Renal cortex interstitium (tissue), 11 donors: ENCODE data around the gene MTPN. TPM values are rescaled to one million over a fixed set of nuclear protein-coding genes. Genes with fewer than 3 reads are reported as not detected.

ENCODE experiments used
- DNase-seq, 11 donors: peaks; one replicate each; pipeline ENCODE4 v3.0.0-alpha.2; 2013; ENCODE audit warnings: low read depth in 9 of 11, low spot score in 4 of 11; ENCODE audit errors: extremely low read depth in 1 of 11
- polyA plus RNA-seq, 3 donors: library from polyadenylated mRNA; unstranded; fragments of 120-200 nt; gene quantifications; one replicate each; pipeline ENCODE4 v1.2.1, GENCODE V29; 2013; ENCODE audit not compliant: insufficient read length in 3 of 3

The MTPN gene
- polyA plus RNA-seq, 3 donors: 147 to 165 (median 152) TPM

DNA sequence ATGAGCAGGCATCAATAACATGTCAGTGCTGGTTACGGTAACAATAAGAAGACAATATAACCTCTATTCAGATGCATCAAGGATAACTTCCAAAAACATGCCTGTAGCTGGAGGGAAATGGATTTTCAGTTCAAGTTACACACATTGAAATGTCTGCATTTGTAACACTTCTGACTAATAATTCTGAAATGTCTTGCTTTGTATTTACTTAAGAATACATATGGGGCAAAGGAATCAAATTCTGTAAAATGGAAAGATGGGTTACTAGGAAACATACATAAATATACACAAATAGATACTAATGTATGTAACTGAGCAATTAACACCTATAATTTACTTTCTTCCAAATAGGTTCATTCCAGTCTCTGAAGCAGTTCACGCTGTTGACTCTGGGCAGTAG lies 18.6 kb upstream of the MTPN start:
- no peak for DNase-seq

DNA sequence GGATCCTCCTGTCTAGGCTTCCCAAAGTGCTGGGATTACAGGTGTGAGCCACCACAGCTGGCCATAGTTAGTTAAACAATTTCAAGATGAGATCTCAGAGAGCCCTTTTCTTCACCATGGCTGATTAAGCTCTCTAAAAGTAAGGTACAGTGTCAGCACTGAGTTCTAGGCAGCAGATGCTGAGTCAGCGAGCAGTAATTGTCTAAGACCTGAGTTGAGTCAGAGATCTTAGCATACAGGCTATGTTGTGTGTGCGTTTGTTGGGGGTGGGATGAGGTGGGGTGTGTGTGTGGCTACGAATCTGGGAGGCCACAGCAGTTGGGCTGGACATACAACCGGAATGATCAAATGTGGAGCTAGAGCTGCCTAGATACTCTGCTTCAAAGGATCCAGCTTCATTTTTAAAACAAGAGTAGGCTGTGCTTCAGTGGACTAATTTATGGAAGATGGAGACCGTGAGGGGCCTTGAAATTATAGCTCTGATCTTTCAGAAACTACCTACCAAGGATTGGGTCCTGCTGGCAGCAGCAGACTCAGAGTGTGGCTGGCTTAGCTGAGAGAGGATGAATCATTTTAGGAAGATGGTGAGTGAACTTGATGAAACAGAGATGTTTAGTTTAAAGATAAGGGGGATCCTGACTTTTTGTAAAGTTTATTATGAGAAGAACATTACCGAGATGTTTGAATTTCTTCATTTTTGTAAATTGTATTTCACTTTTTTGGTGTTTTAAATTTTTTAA lies 17.5 kb upstream of the MTPN start:
- DNase-seq: no peak

GRCh38 chr7:135993950-135994349 lies 16.8 kb upstream of the MTPN start:
- no peak for DNase-seq

DNA sequence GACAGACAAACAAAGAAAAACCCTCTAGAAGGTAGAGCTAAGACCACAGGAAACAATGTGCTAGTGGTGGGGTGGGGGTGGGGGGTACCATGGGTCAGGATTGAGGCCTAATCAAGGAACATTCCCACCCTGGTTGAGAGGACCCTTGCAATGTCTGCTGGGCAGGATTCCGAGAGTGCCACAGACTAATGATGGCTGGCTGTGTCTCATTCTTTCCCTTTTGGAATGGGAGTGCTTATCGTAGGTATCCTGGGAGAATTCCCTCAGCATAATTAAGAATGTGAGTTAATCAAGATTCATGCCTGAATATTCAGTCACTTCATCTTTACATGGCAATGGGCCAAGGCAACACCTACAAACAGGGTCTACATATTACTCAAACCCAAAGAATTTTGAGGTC lies 14.7 kb upstream of the MTPN start:
- no peak for DNase-seq

- DNase-seq: no peak
These were observed 14.2 kb upstream of the MTPN start for GRCh38 chr7:135991322-135991721.

GRCh38 chr7:135990258-135990657 lies 13.1 kb upstream of the MTPN start:
- no peak for DNase-seq

- no peak for DNase-seq
These were observed 4.9 kb upstream of the MTPN start for GRCh38 chr7:135981958-135982646.

GRCh38 chr7:135980665-135981180 lies 3.6 kb upstream of the MTPN start:
- DNase-seq: no peak

DNA sequence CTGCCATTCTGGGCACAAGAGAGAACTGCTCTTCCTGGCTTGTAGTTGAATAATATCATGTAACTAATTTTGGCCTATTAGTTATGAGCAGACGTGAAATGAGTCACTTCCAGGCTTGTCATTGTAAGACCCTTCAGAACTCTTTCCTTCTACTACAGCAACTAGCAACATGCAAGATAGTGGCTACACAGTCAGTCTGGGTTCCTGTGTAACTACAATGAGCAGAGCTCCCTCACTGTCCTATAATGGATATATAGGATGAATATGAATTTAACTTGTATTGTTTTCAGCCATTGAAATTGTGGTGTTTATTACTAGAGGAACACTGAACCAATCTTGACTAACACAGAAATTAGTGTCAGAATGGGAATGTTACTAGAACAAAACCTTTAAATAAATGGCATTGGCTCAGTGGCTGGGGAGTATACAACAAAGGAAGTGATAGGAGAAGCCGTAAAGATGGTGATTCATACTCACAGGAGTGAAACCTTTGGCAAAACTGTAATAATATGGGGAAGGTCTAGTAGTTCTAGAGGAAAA lies 2.9 kb upstream of the MTPN start:
- no peak for DNase-seq

GRCh38 chr7:135979471-135980011 lies 2.4 kb upstream of the MTPN start:
- no peak for DNase-seq

GRCh38 chr7:135978624-135979023 lies 1.5 kb upstream of the MTPN start:
- DNase-seq: peak in 7 of 11 donors; percentile 10 to 56 (median 28)

DNA sequence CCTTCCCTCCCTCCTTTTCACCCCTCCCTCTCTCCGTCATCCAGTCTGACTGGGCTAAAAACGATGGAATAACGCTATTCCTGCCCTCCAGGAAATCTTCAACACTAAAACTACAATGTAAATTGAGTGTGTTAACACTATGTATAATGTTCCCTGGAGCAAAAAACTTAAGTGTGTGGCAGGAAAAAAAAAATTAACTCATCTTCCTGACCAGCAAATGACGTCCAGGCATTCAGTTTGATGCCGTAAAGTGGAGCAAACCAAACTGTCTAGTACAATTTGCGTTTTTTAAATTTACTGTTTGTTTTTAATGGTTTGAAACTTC lies 545 bp upstream of the MTPN start:
- DNase-seq: peak in 2 of 11 donors; percentile 4 to 11

DNA sequence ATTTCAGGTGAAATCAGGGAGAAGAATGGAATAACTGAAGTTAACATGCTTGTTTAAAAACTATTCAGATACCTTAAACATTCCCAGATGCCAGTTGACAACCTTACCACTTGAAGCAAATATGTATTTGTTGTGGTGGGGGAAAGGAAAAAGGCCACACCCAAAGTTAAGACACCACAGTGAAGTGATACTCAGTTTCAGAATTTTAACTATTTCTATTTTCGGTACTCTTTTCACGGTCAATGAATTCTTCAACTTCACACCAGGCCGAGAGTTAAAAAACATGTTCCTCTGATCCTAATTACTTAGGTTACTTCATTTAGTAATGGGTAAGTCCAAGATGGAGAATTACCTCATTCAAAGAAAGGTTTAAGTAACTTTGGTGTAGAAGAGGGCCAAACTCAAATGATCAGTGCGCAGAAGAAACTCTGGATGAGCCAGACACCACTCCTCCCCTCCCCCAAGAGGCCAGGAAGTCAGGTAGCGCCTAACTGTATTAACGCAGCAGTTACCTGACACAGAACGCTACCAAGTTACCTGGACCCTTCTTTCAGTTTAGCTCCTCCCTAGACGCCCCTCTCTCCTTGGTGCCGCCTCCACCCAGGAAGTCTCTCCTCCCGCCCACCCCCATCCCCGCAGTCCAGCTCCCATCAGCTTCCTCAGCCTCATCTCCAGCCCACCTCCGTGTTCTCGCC lies 700 bp downstream of the MTPN start:
- peak in 4 of 11 donors; percentile 2 to 7 (median 4) for DNase-seq

DNA sequence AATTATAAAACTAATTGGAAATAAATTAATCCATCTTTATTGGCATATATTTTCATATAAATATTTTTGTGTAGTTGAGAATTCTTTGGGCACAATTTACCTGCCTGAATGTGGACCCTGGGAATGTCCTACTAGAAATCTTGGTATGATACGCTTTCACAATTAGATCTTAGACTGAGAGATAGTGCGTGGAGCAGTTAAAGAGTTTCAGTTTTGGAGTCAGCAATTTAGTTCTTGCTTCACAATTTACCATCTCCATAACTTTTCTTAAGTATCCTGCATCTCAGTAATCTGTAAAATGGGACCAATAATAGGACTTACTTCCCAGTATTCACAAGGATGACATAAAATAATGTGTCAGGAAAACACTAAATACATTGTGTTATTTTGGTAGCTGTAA lies 2.0 kb downstream of the MTPN start:
- no peak for DNase-seq

- DNase-seq: no peak
These were observed 2.5 kb downstream of the MTPN start for GRCh38 chr7:135974667-135975066.

DNA sequence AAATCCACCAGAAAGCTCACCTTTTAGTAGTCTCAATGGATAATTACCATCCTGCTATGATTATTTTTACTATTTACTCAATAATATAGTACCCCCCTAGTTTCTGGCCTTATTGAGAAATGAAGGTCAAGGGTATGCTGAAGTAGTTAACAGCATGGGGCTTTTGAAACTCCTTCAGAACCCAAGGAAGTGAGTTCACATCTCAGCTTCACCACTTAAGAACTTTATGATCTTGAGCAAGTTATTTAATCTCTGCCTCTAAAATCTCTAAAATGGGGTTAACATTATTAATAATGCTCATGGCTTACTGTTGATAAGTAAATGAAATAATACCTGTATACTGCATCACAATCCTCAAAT lies 5.8 kb downstream of the MTPN start:
- no peak for DNase-seq

- DNase-seq: no peak
These were observed 6.3 kb downstream of the MTPN start for GRCh38 chr7:135970682-135971365.

- DNase-seq: no peak
These were observed 7.1 kb downstream of the MTPN start for GRCh38 chr7:135970045-135970444.
